B cell (primary cell): ENCODE data around the gene LSMEM2. TPM values are rescaled to one million over a fixed set of nuclear protein-coding genes. Genes with fewer than 3 reads are reported as not detected.

ENCODE experiments used
- ATAC-seq: fragments of 200-7000 bp; cut with Tn5 transposase; one replicate; pipeline ENCODE4 v1.10.0; 2021; ENCODE audit warnings: low read depth, mild to moderate bottlenecking, moderate number of reproducible peaks, moderate library complexity
- CTCF ChIA-PET: fragments of 350-600 bp; sonication (Branson Sonifier 250); formaldehyde crosslinking; loops from one replicate; lab custom pipeline; 2021; ENCODE audit warnings: antibody characterized with exemption, inconsistent platforms; lab: Charles Lee
- POLR2A ChIA-PET: fragments of 350-600 bp; sonication (Branson Sonifier 250); formaldehyde crosslinking; loops from one replicate; lab custom pipeline; 2021; ENCODE audit warnings: antibody characterized with exemption; lab: Charles Lee
- DNase-seq: peaks from one replicate; pipeline ENCODE4 v3.0.0; 2013
- H2AFZ ChIP-seq: 2 replicates; pipeline ENCODE4 v1.6.1; 2012; ENCODE audit warnings: mild to moderate bottlenecking, low read depth, low read length; ENCODE audit not compliant: insufficient read depth, poor library complexity, severe bottlenecking
- H3K27ac ChIP-seq, 2 donors: 1 replicate in 1 of 2; 2 replicates in 1 of 2; pipeline ENCODE4 v1.5.1; 2012 to 2013; ENCODE audit warnings: low read length in 2 of 2, mild to moderate bottlenecking in 2 of 2, moderate library complexity in 1 of 2
- H3K27me3 ChIP-seq, 4 experiments: fragments of 200-600 bp in 1 of 4; sonication (generic) in 1 of 4; replicated peaks in 1 of 4; 1 replicate in 2 of 4; 2 replicates in 2 of 4; pipeline versions ENCODE4 v1.6.1 to v1.7.0; 2013 to 2016; ENCODE audit warnings: low read length in 3 of 4, mild to moderate bottlenecking in 2 of 4, mixed read lengths in 1 of 4, moderate library complexity in 1 of 4; ENCODE audit not compliant: insufficient read depth in 4 of 4, control insufficient read depth in 3 of 4; ENCODE audit errors: control extremely low read depth in 1 of 4
- H3K36me3 ChIP-seq, 2 experiments: replicated peaks in 1 of 2; 1 replicate in 1 of 2; 2 replicates in 1 of 2; pipeline versions ENCODE4 v1.6.1 to v1.7.1; 2013; ENCODE audit warnings: low read length in 1 of 2; ENCODE audit not compliant: insufficient read depth in 2 of 2, control insufficient read depth in 1 of 2; ENCODE audit errors: control extremely low read depth in 1 of 2, extremely low read depth in 1 of 2
- H3K4me1 ChIP-seq, 2 donors: fragments of 200-600 bp in 1 of 2; sonication (generic) in 1 of 2; 1 replicate in 1 of 2; 2 replicates in 1 of 2; pipeline versions ENCODE4 v1.5.1 to v1.6.1; 2013 to 2017; ENCODE audit warnings: low read length in 2 of 2; ENCODE audit not compliant: control insufficient read depth in 2 of 2, insufficient read depth in 2 of 2
- H3K4me2 ChIP-seq: replicated peaks from 2 replicates; pipeline ENCODE3; 2012; ENCODE audit warnings: mild to moderate bottlenecking, low read depth, low read length; ENCODE audit not compliant: poor library complexity, severe bottlenecking
- H3K4me3 ChIP-seq, 5 experiments: fragments of 200-600 bp in 1 of 5; sonication (generic) in 1 of 5; 1 replicate in 3 of 5; 2 replicates in 2 of 5; pipeline versions ENCODE4 v1.5.1 to v1.7.0; 2011 to 2016; ENCODE audit warnings: low read length in 4 of 5, mild to moderate bottlenecking in 4 of 5, low read depth in 2 of 5, control low read depth in 1 of 5, moderate library complexity in 1 of 5; ENCODE audit not compliant: insufficient read depth in 1 of 5; ENCODE audit errors: control extremely low read depth in 1 of 5, extremely low read depth in 1 of 5
- H3K79me2 ChIP-seq: fragments of 200-600 bp; sonication (generic); one replicate; pipeline ENCODE4 v1.6.0; 2016; ENCODE audit warnings: low read length; ENCODE audit not compliant: control insufficient read depth, insufficient read depth
- H3K9ac ChIP-seq: fragments of 200-600 bp; sonication (generic); 2 replicates; pipeline ENCODE4 v1.6.1; 2017; ENCODE audit warnings: mild to moderate bottlenecking, low read length, moderate library complexity
- H3K9me3 ChIP-seq, 3 donors: one replicate each; pipeline versions ENCODE4 v1.6.1 to v1.7.1; 2013; ENCODE audit warnings: low read length in 2 of 3; ENCODE audit not compliant: control insufficient read depth in 2 of 3, insufficient read depth in 1 of 3; ENCODE audit errors: control extremely low read depth in 1 of 3
- H4K20me1 ChIP-seq: 2 replicates; pipeline ENCODE4 v1.6.0; 2012; ENCODE audit warnings: mild to moderate bottlenecking, low read length; ENCODE audit not compliant: insufficient read depth, control insufficient read depth, poor library complexity, severe bottlenecking
- H3K27ac Mint-ChIP-seq: one replicate; pipeline ENCODE4 v1.8.0; 2021; ENCODE audit warnings: mixed read lengths
- H3K27me3 Mint-ChIP-seq: one replicate; pipeline ENCODE4 v1.8.0; 2021; ENCODE audit warnings: mixed read lengths
- H3K4me1 Mint-ChIP-seq: one replicate; pipeline ENCODE4 v1.8.0; 2021; ENCODE audit warnings: mixed read lengths
- H3K4me3 Mint-ChIP-seq: one replicate; pipeline ENCODE4 v1.8.0; 2021; ENCODE audit warnings: mixed read lengths
- H3K9me3 Mint-ChIP-seq: one replicate; pipeline ENCODE4 v1.8.0; 2022; ENCODE audit warnings: mixed read lengths; ENCODE audit not compliant: insufficient read depth
- CTCF ChIP-seq: fragments of 200-600 bp; IDR thresholded peaks from one replicate; pipeline ENCODE4 v1.8.0; 2022; ENCODE audit warnings: antibody characterized with exemption, mild to moderate bottlenecking
- EZH2 ChIP-seq: IDR thresholded peaks from 2 replicates; pipeline ENCODE4 v1.6.1; 2012; ENCODE audit warnings: borderline replicate concordance, low read depth, mild to moderate bottlenecking, moderate library complexity, low read length; ENCODE audit not compliant: insufficient read depth, poor library complexity, severe bottlenecking
- WGBS: methylation state at CpG from one replicate; pipeline ENCODE4 v1.1.5; 2013; ENCODE audit warnings: missing lambda C conversion rate; ENCODE audit not compliant: insufficient coverage; 5-methylcytosine and 5-hydroxymethylcytosine counted together
- intact Hi-C: fragments of 100-400 bp; cut with micrococcal nuclease; formaldehyde crosslinking; loops from one replicate; pipeline ENCODE4 v1.10.0; 2022
- polyA plus RNA-seq: library from polyadenylated mRNA; depleted of rRNA; stranded (reverse); fragments of >200 nt; gene quantifications from 2 replicates; pipeline ENCODE4 v1.2.3, GENCODE V29; 2012
- total RNA-seq, 2 donors: library from RNA; stranded (reverse); fragments of 120-200 nt in 1 of 2; gene quantifications; 1 replicate in 1 of 2; 2 replicates in 1 of 2; pipeline versions ENCODE4 v1.2.3 to v1.2.4, GENCODE V29; 2013 to 2022

LSMEM2 gene
- total and polyA plus RNA-seq, 2 donors (not counting 1 experiment from before 2014, with no cell fraction given), result not detected

- DNase-seq, result no peak
- Mint-ChIP-seq H3K4me3 (no peak overlapping the region), H3K4me1 (peaks cover 30% of the 10 kb centered on the region), H3K9me3 (no peaks in the 10 kb centered on the region), H3K27ac (peak overlapping the region; percentile 56), H3K27me3 (no peaks in the 10 kb centered on the region)
- peaks cover 95% of the 10 kb centered on the region for H4K20me1 ChIP-seq
- no peak overlapping the region for H3K4me3 ChIP-seq
- intact Hi-C loops, result no loop called here
- H3K36me3 ChIP-seq, result peaks cover 0 to 69% of the 10 kb centered on the region in 2 experiments
- H3K4me2 ChIP-seq, result no peak overlapping the region
- CTCF ChIA-PET, result interaction anchor here (6.8 to 27.3 kb wide), 2 partner anchors 8 to 21 kb away, joined by 70 to 596 read pairs; partner anchors contain the start of gene GNAI2
- H3K27me3 ChIP-seq, result no peaks in the 10 kb centered on the region
- WGBS, result 97% methylated on average over 7 of the region's 9 CpGs
- H3K9me3 ChIP-seq, result no peaks in the 10 kb centered on the region
- H3K9ac ChIP-seq, result no peak overlapping the region
- H2AFZ ChIP-seq, result no peak overlapping the region
- peak overlapping the region in 1 of 2 donors; percentile 12 for H3K27ac ChIP-seq
- POLR2A ChIA-PET, result no interaction called here
- H3K4me1 ChIP-seq, result peaks cover 8 to 28% of the 10 kb centered on the region in 2 donors
- ATAC-seq, result no peak
- H3K79me2 ChIP-seq, result peaks cover 54% of the 10 kb centered on the region
- no peak for TF ChIP-seq CTCF
- no peak for TF ChIP-seq EZH2
These were observed 23.7 kb upstream of the LSMEM2 start for GRCh38 chr3:50255251-50255615.

GRCh38 chr3:50256978-50257890 lies 21.7 kb upstream of the LSMEM2 start:
- Histone ChIP-seq H3K4me3 (no peak overlapping the region), H3K9ac (no peak overlapping the region), H3K36me3 (peaks cover 0 to 57% of the 10 kb centered on the region in 2 experiments), H3K9me3 (no peaks in the 10 kb centered on the region), H3K27ac (no peak overlapping the region), H2AFZ (no peak overlapping the region), H3K4me2 (no peak overlapping the region), H3K4me1 (peaks cover 12 to 23% of the 10 kb centered on the region in 2 donors), H3K27me3 (no peaks in the 10 kb centered on the region), H4K20me1 (peaks cover 75% of the 10 kb centered on the region), H3K79me2 (peaks cover 34% of the 10 kb centered on the region)
- CTCF ChIA-PET, result interaction anchor here (1.0 to 27.3 kb wide), 6 partner anchors 8 to 65 kb away, joined by 3 to 596 read pairs (median 4); partner anchors contain the start of genes GNAI2 and HYAL2
- Mint-ChIP-seq H3K27ac (no peak overlapping the region), H3K4me3 (no peak overlapping the region), H3K4me1 (peaks cover 20% of the 10 kb centered on the region), H3K9me3 (no peaks in the 10 kb centered on the region), H3K27me3 (no peaks in the 10 kb centered on the region)
- DNase-seq (peak; percentile 44), ATAC-seq (no peak)
- whole genome bisulfite sequencing, result 99% methylated on average over 17 of the region's 20 CpGs
- POLR2A ChIA-PET, result no interaction called here
- intact Hi-C loops, result no loop called here
- no peak for TF ChIP-seq EZH2
- peak; percentile 41 for TF ChIP-seq CTCF
